ENCODE results near the gene MYH10. TPM values are rescaled to one million over a fixed set of nuclear protein-coding genes. Genes with fewer than 3 reads are reported as not detected.

MYH10 gene
- total RNA-seq, 2 donors from 2014 or later = 251 to 257 TPM

DNA sequence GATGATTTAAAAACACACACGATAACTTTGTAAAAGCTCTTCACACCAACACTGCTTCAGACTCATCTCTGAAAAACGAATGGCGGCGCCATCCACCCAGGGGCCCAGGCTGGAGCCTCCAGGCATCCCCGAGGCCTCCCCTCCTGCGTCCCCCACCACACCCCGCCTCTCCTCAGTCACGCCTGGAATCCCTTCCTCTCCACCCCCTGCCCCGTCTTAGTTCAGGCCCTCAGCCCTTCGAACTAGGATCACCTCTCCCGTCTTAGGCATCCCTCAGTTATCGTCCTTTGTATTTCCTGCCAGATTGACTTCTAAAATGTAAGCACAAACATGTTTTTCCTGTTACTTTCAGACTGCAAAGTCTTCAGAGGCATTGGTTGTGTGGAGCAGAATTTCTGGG lies 136.5 kb downstream of the MYH10 start:
- H3K4me3 ChIP-seq (ENCODE audit: low read length) = no peak overlapping the region
- Mint-ChIP-seq H3K36me3 (ENCODE audit: low read depth) (peaks cover 87% of the 10 kb centered on the region), H3K27me3 (ENCODE audit: insufficient read depth) (no peaks in the 10 kb centered on the region), H3K4me3 (no peak overlapping the region), H3K4me1 (no peaks in the 10 kb centered on the region), H3K27ac (peak overlapping the region; percentile 69), H3K9me3 (no peaks in the 10 kb centered on the region)
- H3K27me3 ChIP-seq (ENCODE audit: control insufficient read depth, insufficient read depth, low read length, poor library complexity, severe bottlenecking) = no peaks in the 10 kb centered on the region
- no peak for DNase-seq
- peaks cover 97% of the 10 kb centered on the region for H3K36me3 ChIP-seq (ENCODE audit: control insufficient read depth, insufficient read depth, low read length)
- H3K4me1 ChIP-seq (ENCODE audit: control insufficient read depth, insufficient read depth, low read length) = no peaks in the 10 kb centered on the region
- H3K9ac ChIP-seq (ENCODE audit: extremely low read depth, low read length, poor library complexity, severe bottlenecking) = no peak overlapping the region
- TF ChIP-seq, protein P1, sequence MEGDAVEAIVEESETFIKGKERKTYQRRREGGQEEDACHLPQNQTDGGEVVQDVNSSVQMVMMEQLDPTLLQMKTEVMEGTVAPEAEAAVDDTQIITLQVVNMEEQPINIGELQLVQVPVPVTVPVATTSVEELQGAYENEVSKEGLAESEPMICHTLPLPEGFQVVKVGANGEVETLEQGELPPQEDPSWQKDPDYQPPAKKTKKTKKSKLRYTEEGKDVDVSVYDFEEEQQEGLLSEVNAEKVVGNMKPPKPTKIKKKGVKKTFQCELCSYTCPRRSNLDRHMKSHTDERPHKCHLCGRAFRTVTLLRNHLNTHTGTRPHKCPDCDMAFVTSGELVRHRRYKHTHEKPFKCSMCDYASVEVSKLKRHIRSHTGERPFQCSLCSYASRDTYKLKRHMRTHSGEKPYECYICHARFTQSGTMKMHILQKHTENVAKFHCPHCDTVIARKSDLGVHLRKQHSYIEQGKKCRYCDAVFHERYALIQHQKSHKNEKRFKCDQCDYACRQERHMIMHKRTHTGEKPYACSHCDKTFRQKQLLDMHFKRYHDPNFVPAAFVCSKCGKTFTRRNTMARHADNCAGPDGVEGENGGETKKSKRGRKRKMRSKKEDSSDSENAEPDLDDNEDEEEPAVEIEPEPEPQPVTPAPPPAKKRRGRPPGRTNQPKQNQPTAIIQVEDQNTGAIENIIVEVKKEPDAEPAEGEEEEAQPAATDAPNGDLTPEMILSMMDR (conservative IDR thresholded peaks at IDR 0.05) = no peak
- H3K27ac ChIP-seq (ENCODE audit: low read depth, low read length) = no peak overlapping the region
- WGBS, 2 experiments (ENCODE audit: insufficient coverage in 1 of 2, insufficient read length in 1 of 2) = 92 to 96% methylated on average over 11 to 12 of the region's 12 CpGs
- H3K9me3 ChIP-seq (ENCODE audit: control insufficient read depth, low read length) = no peaks in the 10 kb centered on the region

DNA sequence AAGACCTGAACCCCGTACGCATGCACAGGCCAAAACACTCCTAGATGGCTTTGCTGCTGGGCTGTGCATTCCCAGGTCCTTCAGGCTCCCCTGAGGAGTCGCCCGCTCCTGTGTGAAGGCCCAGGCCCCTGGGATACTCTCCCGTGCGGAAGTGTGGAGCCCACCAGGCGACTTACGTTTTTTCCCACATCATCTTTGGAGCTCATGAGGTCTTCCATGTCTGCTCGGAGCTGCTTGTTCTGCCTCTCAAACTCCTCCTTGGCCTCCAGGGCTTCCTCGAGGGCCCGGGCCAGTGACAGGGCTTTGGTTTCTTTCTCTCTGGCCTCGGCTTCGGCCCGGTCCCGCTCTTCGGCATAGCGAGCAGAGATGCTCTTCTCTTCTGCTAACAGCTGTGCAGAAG lies 138.4 kb downstream of the MYH10 start:
- H3K36me3 Mint-ChIP-seq (ENCODE audit: low read depth) = peaks cover 93% of the 10 kb centered on the region
- no peak for DNase-seq
- no peaks in the 10 kb centered on the region for H3K4me1 Mint-ChIP-seq
- no peaks in the 10 kb centered on the region for H3K27me3 ChIP-seq (ENCODE audit: control insufficient read depth, insufficient read depth, low read length, poor library complexity, severe bottlenecking)
- no peaks in the 10 kb centered on the region for H3K9me3 ChIP-seq (ENCODE audit: control insufficient read depth, low read length)
- 96 to 98% methylated on average over 10 to 17 of the region's 17 CpGs for WGBS, 2 experiments (ENCODE audit: insufficient coverage in 1 of 2, insufficient read length in 1 of 2)
- TF ChIP-seq, protein P1 (conservative IDR thresholded peaks at IDR 0.05) = no peak
- H3K27ac ChIP-seq (ENCODE audit: low read depth, low read length) = no peak overlapping the region
- peaks cover 100% of the 10 kb centered on the region for H3K36me3 ChIP-seq (ENCODE audit: control insufficient read depth, insufficient read depth, low read length)
- no peaks in the 10 kb centered on the region for H3K9me3 Mint-ChIP-seq
- H3K9ac ChIP-seq (ENCODE audit: extremely low read depth, low read length, poor library complexity, severe bottlenecking) = no peak overlapping the region
- no peaks in the 10 kb centered on the region for H3K4me1 ChIP-seq (ENCODE audit: control insufficient read depth, insufficient read depth, low read length)
- no peaks in the 10 kb centered on the region for H3K27me3 Mint-ChIP-seq (ENCODE audit: insufficient read depth)
- H3K27ac Mint-ChIP-seq = no peak overlapping the region
- H3K4me3 ChIP-seq (ENCODE audit: low read length) = no peak overlapping the region
- H3K4me3 Mint-ChIP-seq = no peak overlapping the region

DNA sequence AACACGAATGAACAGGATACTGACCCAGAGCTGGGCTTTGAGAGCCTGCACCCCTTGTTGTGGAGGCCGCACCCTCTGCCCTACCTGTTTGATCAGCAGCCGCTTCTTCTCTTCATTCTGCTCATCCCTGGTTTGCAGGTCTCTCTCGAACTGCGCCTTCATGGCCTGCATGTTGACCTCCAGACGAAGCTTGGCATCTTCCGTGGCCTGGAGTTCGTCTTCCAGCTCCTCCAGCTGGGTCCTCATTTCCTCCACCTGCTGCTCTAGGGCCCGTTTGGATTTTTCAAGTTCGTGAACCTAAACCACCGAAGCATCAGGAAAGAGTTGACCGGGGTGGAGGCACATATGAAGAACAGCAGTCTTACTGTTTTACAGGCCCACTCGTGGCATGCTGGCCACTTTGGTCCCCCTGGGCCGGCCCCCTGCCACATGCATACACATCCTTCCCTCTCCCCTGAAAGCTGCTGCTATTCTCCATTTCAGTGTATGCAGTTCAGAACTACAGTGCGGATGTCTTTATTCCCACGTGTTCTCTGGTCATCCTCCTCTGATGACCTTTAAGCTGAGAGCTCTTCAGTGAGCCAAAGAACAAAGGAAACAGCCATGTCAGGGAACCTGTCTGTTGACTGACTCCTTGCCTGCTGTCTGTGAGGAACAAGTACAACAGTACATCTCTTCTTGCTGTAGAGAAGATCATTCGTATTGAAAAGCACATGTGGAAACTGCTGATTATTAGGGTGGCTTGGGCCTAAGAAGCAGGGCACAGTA lies 140.1 kb downstream of the MYH10 start:
- Histone ChIP-seq H3K4me3 (ENCODE audit: low read length) (no peak overlapping the region), H3K27ac (ENCODE audit: low read depth, low read length) (no peak overlapping the region), H3K4me1 (ENCODE audit: control insufficient read depth, insufficient read depth, low read length) (no peaks in the 10 kb centered on the region), H3K9me3 (ENCODE audit: control insufficient read depth, low read length) (peaks cover 7% of the 10 kb centered on the region), H3K9ac (ENCODE audit: extremely low read depth, low read length, poor library complexity, severe bottlenecking) (no peak overlapping the region), H3K27me3 (ENCODE audit: control insufficient read depth, insufficient read depth, low read length, poor library complexity, severe bottlenecking) (no peaks in the 10 kb centered on the region), H3K36me3 (ENCODE audit: control insufficient read depth, insufficient read depth, low read length) (peaks cover 98% of the 10 kb centered on the region)
- TF ChIP-seq, protein P1 (conservative IDR thresholded peaks at IDR 0.05) = no peak
- DNase-seq = no peak
- Mint-ChIP-seq H3K9me3 (no peaks in the 10 kb centered on the region), H3K4me3 (no peak overlapping the region), H3K4me1 (no peaks in the 10 kb centered on the region), H3K36me3 (ENCODE audit: low read depth) (peaks cover 92% of the 10 kb centered on the region), H3K27ac (peak overlapping the region; percentile 24), H3K27me3 (ENCODE audit: insufficient read depth) (no peaks in the 10 kb centered on the region)
- WGBS, 2 experiments (ENCODE audit: insufficient coverage in 1 of 2, insufficient read length in 1 of 2) = 94% methylated on average over 17 of the region's 17 CpGs
